ENCODE data around the gene MTHFD1. TPM values are rescaled to one million over a fixed set of nuclear protein-coding genes. Genes with fewer than 3 reads are reported as not detected.
A peak's percentile ranks its signal among the peaks of the same experiment; 100 is the strongest.

Gene MTHFD1
- total RNA-seq, 2 experiments from 2014 or later = 231 to 238 TPM

- DNase-seq (no peak), ATAC-seq (no peak)
- no peak overlapping the region for H3K27ac Mint-ChIP-seq
- peaks cover 4% of the 10 kb centered on the region for H3K27me3 Mint-ChIP-seq (ENCODE audit: low read depth)
- no peaks in the 10 kb centered on the region for H3K9me3 Mint-ChIP-seq (ENCODE audit: insufficient read depth)
- peaks cover 5% of the 10 kb centered on the region for H3K36me3 Mint-ChIP-seq (ENCODE audit: low read depth)
- ChIA-PET CTCF (interaction anchor here (1.0 to 3.7 kb wide), 6 partner anchors 9 to 125 kb away, joined by 3 to 27 read pairs (median 6); no protein-coding TSS in a partner anchor), POLR2A (no interaction called here)
- no peak overlapping the region for H3K4me3 Mint-ChIP-seq
- H3K4me1 Mint-ChIP-seq (ENCODE audit: low read depth) = peaks cover 40% of the 10 kb centered on the region
Observed at GRCh38 chr14:64468451-64468850, 80.3 kb downstream of the MTHFD1 start.

- H3K9me3 Mint-ChIP-seq (ENCODE audit: insufficient read depth) = no peaks in the 10 kb centered on the region
- no peak for DNase-seq
- H3K27me3 Mint-ChIP-seq (ENCODE audit: low read depth) = no peaks in the 10 kb centered on the region
- no peak overlapping the region for H3K27ac Mint-ChIP-seq
- no peaks in the 10 kb centered on the region for H3K36me3 Mint-ChIP-seq (ENCODE audit: low read depth)
- no peak for ATAC-seq
- H3K4me1 Mint-ChIP-seq (ENCODE audit: low read depth) = no peaks in the 10 kb centered on the region
- H3K4me3 Mint-ChIP-seq = no peak overlapping the region
- CTCF ChIA-PET = interaction anchor here (1.0 to 6.6 kb wide), 5 partner anchors 29 to 130 kb away, joined by 3 to 48 read pairs (median 4); no protein-coding TSS in a partner anchor
- POLR2A ChIA-PET = interaction anchor here (0.6 kb wide), 1 partner anchor 826 kb away, joined by 4 read pairs; no protein-coding TSS in a partner anchor
Observed at GRCh38 chr14:64474041-64474440, 85.9 kb downstream of the MTHFD1 start.

DNA sequence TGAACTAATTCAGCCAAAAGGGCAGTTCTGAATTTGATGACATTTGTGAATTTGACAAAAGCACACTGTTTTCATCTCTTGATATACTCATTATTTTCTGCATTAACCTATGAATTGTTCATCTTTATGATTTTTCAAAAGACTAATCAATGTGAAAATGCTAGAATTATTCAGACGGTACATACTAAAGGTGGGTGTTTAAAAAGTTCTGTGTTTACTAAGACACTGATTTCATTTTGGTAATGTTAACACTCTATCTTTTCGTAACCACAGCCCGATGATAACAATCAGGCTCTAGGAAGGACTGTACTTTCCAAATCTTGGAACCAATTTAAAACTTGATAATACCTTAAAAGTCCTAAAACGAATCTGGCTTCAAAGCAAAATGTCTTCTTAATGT, 86.5 kb downstream of the MTHFD1 start:
- no peak for ATAC-seq
- CTCF ChIA-PET = interaction anchor here (1.0 to 6.6 kb wide), 4 partner anchors 28 to 130 kb away, joined by 3 to 48 read pairs (median 15); no protein-coding TSS in a partner anchor
- POLR2A ChIA-PET = no interaction called here
- no peaks in the 10 kb centered on the region for H3K9me3 Mint-ChIP-seq (ENCODE audit: insufficient read depth)
- DNase-seq = no peak
- no peaks in the 10 kb centered on the region for H3K36me3 Mint-ChIP-seq (ENCODE audit: low read depth)
- no peak overlapping the region for H3K27ac Mint-ChIP-seq
- H3K4me1 Mint-ChIP-seq (ENCODE audit: low read depth) = no peaks in the 10 kb centered on the region
- H3K4me3 Mint-ChIP-seq = no peak overlapping the region
- H3K27me3 Mint-ChIP-seq (ENCODE audit: low read depth) = no peaks in the 10 kb centered on the region

- Mint-ChIP-seq H3K4me1 (ENCODE audit: low read depth) (no peaks in the 10 kb centered on the region), H3K4me3 (no peak overlapping the region), H3K9me3 (ENCODE audit: insufficient read depth) (no peaks in the 10 kb centered on the region), H3K27ac (no peak overlapping the region), H3K27me3 (ENCODE audit: low read depth) (no peaks in the 10 kb centered on the region), H3K36me3 (ENCODE audit: low read depth) (no peaks in the 10 kb centered on the region)
- DNase-seq = no peak
- POLR2A ChIA-PET = interaction anchor here (0.6 to 1.0 kb wide), 2 partner anchors 28 to 112 kb away, joined by 3 read pairs; no protein-coding TSS in a partner anchor
- no peak for ATAC-seq
- CTCF ChIA-PET = interaction anchor here (1.9 to 6.6 kb wide), 3 partner anchors 27 to 131 kb away, joined by 4 to 48 read pairs (median 26); no protein-coding TSS in a partner anchor
Observed at GRCh38 chr14:64475585-64476273, 87.6 kb downstream of the MTHFD1 start.

- ATAC-seq (no peak), DNase-seq (no peak)
- H3K27me3 Mint-ChIP-seq (ENCODE audit: low read depth) = no peaks in the 10 kb centered on the region
- ChIA-PET POLR2A (interaction anchor here (1.0 kb wide), 1 partner anchor 28 kb away, joined by 3 read pairs; no protein-coding TSS in a partner anchor), CTCF (interaction anchor here (4.2 to 6.6 kb wide), 2 partner anchors 47 to 132 kb away, joined by 26 to 48 read pairs; no protein-coding TSS in a partner anchor)
- peaks cover 2% of the 10 kb centered on the region for H3K36me3 Mint-ChIP-seq (ENCODE audit: low read depth)
- no peaks in the 10 kb centered on the region for H3K4me1 Mint-ChIP-seq (ENCODE audit: low read depth)
- no peak overlapping the region for H3K4me3 Mint-ChIP-seq
- H3K27ac Mint-ChIP-seq = no peak overlapping the region
- H3K9me3 Mint-ChIP-seq (ENCODE audit: insufficient read depth) = no peaks in the 10 kb centered on the region
Observed at GRCh38 chr14:64476438-64476837, 88.3 kb downstream of the MTHFD1 start.

GRCh38 chr14:64478634-64479250, 90.6 kb downstream of the MTHFD1 start:
- DNase-seq (no peak), ATAC-seq (no peak)
- ChIA-PET POLR2A (interaction anchor here (0.6 kb wide), 1 partner anchor 13 kb away, joined by 3 read pairs; no protein-coding TSS in a partner anchor), CTCF (interaction anchor here (1.0 to 6.6 kb wide), 22 partner anchors 9 to 175 kb away, joined by 3 to 48 read pairs (median 6); partner anchors contain the start of gene MTHFD1)
- Mint-ChIP-seq H3K4me3 (no peak overlapping the region), H3K27me3 (ENCODE audit: low read depth) (no peaks in the 10 kb centered on the region), H3K27ac (no peak overlapping the region), H3K36me3 (ENCODE audit: low read depth) (peaks cover 7% of the 10 kb centered on the region), H3K9me3 (ENCODE audit: insufficient read depth) (no peaks in the 10 kb centered on the region), H3K4me1 (ENCODE audit: low read depth) (no peaks in the 10 kb centered on the region)

GRCh38 chr14:64488590-64489099, 100.5 kb downstream of the MTHFD1 start:
- Mint-ChIP-seq H3K27ac (no peak overlapping the region), H3K4me1 (ENCODE audit: low read depth) (peaks cover 19% of the 10 kb centered on the region), H3K27me3 (ENCODE audit: low read depth) (no peaks in the 10 kb centered on the region), H3K4me3 (no peak overlapping the region), H3K9me3 (ENCODE audit: insufficient read depth) (no peaks in the 10 kb centered on the region), H3K36me3 (ENCODE audit: low read depth) (peaks cover 49% of the 10 kb centered on the region)
- CTCF ChIA-PET = interaction anchor here (1.5 to 6.0 kb wide), 3 partner anchors 10 to 145 kb away, joined by 4 to 30 read pairs (median 10); no protein-coding TSS in a partner anchor
- POLR2A ChIA-PET = interaction anchor here (3.4 kb wide), 1 partner anchor 13 kb away, joined by 20 read pairs; the partner anchor contains the start of gene ZBTB25
- ATAC-seq (no peak), DNase-seq (no peak)

DNA sequence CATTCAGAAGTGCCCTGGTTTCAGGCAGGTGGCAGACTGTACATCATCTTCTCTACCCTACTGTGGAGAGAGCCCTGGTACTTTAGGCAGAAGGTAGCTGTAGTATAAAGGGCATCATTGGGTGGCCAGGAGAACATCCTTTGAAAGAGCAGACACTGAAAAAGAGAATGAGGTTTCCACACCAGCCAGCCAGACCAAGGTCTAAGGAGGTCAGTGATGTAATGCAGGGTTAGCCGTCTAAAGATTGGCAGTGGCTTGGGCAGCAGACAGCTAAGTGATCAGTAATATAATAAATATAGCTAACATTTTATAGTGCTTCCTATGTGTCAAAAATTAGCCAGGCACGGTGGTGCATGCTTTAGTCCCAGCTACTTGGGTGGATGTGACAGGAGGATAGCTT, 103.5 kb downstream of the MTHFD1 start:
- peak overlapping the region; percentile 16 for H3K27ac Mint-ChIP-seq
- no peaks in the 10 kb centered on the region for H3K27me3 Mint-ChIP-seq (ENCODE audit: low read depth)
- peaks cover 31% of the 10 kb centered on the region for H3K4me1 Mint-ChIP-seq (ENCODE audit: low read depth)
- H3K9me3 Mint-ChIP-seq (ENCODE audit: insufficient read depth) = no peaks in the 10 kb centered on the region
- H3K36me3 Mint-ChIP-seq (ENCODE audit: low read depth) = peaks cover 55% of the 10 kb centered on the region
- ChIA-PET POLR2A (interaction anchor here (0.6 to 3.4 kb wide), 3 partner anchors 10 to 14 kb away, joined by 3 to 20 read pairs (median 3); partner anchors contain the start of gene ZBTB25), CTCF (interaction anchor here (1.1 to 6.0 kb wide), 8 partner anchors 9 to 62 kb away, joined by 3 to 30 read pairs (median 4); no protein-coding TSS in a partner anchor)
- ATAC-seq (no peak), DNase-seq (no peak)
- no peak overlapping the region for H3K4me3 Mint-ChIP-seq

- H3K9me3 Mint-ChIP-seq (ENCODE audit: insufficient read depth) = no peaks in the 10 kb centered on the region
- CTCF ChIA-PET = interaction anchor here (1.2 to 1.8 kb wide), 3 partner anchors 15 to 64 kb away, joined by 3 to 9 read pairs (median 6); no protein-coding TSS in a partner anchor
- H3K27me3 Mint-ChIP-seq (ENCODE audit: low read depth) = no peaks in the 10 kb centered on the region
- no peak overlapping the region for H3K4me3 Mint-ChIP-seq
- peaks cover 54% of the 10 kb centered on the region for H3K36me3 Mint-ChIP-seq (ENCODE audit: low read depth)
- ATAC-seq (no peak), DNase-seq (no peak)
- H3K4me1 Mint-ChIP-seq (ENCODE audit: low read depth) = peaks cover 40% of the 10 kb centered on the region
- POLR2A ChIA-PET = interaction anchor here (0.9 kb wide), 1 partner anchor 10 kb away, joined by 5 read pairs; no protein-coding TSS in a partner anchor
- H3K27ac Mint-ChIP-seq = no peak overlapping the region
Observed at GRCh38 chr14:64493455-64493854, 105.3 kb downstream of the MTHFD1 start.

- H3K27ac Mint-ChIP-seq = no peak overlapping the region
- no peak overlapping the region for H3K4me3 Mint-ChIP-seq
- ChIA-PET CTCF (interaction anchor here (0.7 to 4.9 kb wide), 4 partner anchors 10 to 151 kb away, joined by 3 to 43 read pairs (median 10); no protein-coding TSS in a partner anchor), POLR2A (interaction anchor here (2.4 kb wide), 1 partner anchor 9 kb away, joined by 18 read pairs; the partner anchor contains the start of genes ZBTB1 and ZBTB25)
- ATAC-seq (no peak), DNase-seq (no peak)
- H3K36me3 Mint-ChIP-seq (ENCODE audit: low read depth) = peaks cover 63% of the 10 kb centered on the region
- no peaks in the 10 kb centered on the region for H3K9me3 Mint-ChIP-seq (ENCODE audit: insufficient read depth)
- H3K4me1 Mint-ChIP-seq (ENCODE audit: low read depth) = peaks cover 51% of the 10 kb centered on the region
- no peaks in the 10 kb centered on the region for H3K27me3 Mint-ChIP-seq (ENCODE audit: low read depth)
Observed at GRCh38 chr14:64495252-64495651, 107.1 kb downstream of the MTHFD1 start.

DNA sequence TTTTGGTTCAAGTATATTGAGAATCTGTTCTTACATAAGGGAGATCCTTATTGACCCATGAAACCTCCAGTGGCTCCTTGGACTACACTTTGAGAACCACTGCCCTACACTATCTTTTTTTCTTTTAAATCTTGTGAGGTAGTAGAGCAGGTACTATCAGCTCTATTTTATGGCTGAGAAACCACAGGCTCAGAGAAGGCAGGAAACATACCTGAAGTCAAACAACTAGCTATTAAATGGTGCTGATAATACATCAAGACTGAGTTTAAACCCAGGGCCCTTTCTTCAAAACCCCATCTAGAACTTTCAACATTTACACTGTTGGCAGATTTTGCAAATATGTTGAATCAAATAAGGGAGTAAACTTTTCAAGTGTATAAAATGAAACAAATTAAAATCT, 108.6 kb downstream of the MTHFD1 start:
- no peak for DNase-seq
- Mint-ChIP-seq H3K36me3 (ENCODE audit: low read depth) (peaks cover 62% of the 10 kb centered on the region), H3K27ac (peak overlapping the region; percentile 30), H3K4me1 (ENCODE audit: low read depth) (peaks cover 59% of the 10 kb centered on the region), H3K4me3 (no peak overlapping the region), H3K27me3 (ENCODE audit: low read depth) (no peaks in the 10 kb centered on the region), H3K9me3 (ENCODE audit: insufficient read depth) (no peaks in the 10 kb centered on the region)
- ChIA-PET CTCF (interaction anchor here (1.0 to 4.9 kb wide), 7 partner anchors 14 to 153 kb away, joined by 3 to 43 read pairs (median 4); partner anchors contain the start of gene AKAP5), POLR2A (interaction anchor here (1.5 to 2.2 kb wide), 2 partner anchors 14 to 109 kb away, joined by 4 to 6 read pairs; no protein-coding TSS in a partner anchor)
- ATAC-seq = no peak
